Lower leg skin (tissue), 3 donors: Measurements from ENCODE around the gene GTPBP6.

Source experiments
- CTCF ChIP-seq, 3 donors: fragments of 450-650 bp; IDR thresholded peaks; one replicate each; pipeline ENCODE4 v1.5.1; 2016; ENCODE audit warnings: antibody characterized with exemption in 3 of 3, mild to moderate bottlenecking in 3 of 3, moderate library complexity in 2 of 3
- POLR2A ChIP-seq, 2 donors: fragments of 450-650 bp; IDR thresholded peaks; one replicate each; pipeline ENCODE4 v1.6.1; 2016 to 2017; ENCODE audit warnings: antibody characterized with exemption in 2 of 2, mild to moderate bottlenecking in 1 of 2, moderate library complexity in 1 of 2

GRCh38 chrX:290476-291166 lies 28.0 kb downstream of the GTPBP6 start:
- no peak for TF ChIP-seq CTCF (IDR thresholded peaks at IDR 0.05)
- TF ChIP-seq POLR2A (IDR thresholded peaks at IDR 0.05) = no peak
